NCI-H748 treated with DMSO at 0.1 percent for 48 hours (cell line): ENCODE data around the gene DDHD1.
A peak's percentile ranks its signal among the peaks of the same experiment; 100 is the strongest.
"Not testable (repeated sequence)": the region's sequence is repeated elsewhere in the genome, so short reads cannot be mapped to it uniquely, and the experiment has no call there.

ENCODE experiments used
- DNase-seq: peaks from one replicate; lab custom pipeline; 2025; lab: John Stamatoyannopoulos, UW

The DDHD1 gene

GRCh38 chr14:53152887-53153701 lies at the start of gene DDHD1:
Gene DDHD1 (minus strand): TSS chr14:53153323. CDS start chr14:53153098, 225 bp downstream.
- peak; percentile 34 for DNase-seq

DNA sequence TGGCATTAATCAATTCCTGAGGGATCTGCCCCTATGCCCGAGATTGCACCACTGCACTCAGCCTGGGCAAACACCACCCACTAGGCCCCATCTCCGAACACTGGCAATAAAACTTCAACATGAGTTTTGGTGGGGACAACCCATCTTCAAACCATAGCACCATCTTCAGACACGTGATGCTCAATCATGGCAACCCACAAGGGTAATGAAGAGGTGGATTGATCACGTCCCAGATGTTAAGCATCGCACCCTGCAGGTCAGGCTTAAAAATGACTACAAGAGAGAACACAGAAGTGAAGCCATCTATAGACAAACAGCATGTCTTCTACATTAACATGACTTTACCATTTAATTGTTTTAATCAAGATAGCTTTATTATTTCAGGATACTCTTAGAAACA lies 42.8 kb upstream of the DDHD1 start:
- no peak for DNase-seq

DNA sequence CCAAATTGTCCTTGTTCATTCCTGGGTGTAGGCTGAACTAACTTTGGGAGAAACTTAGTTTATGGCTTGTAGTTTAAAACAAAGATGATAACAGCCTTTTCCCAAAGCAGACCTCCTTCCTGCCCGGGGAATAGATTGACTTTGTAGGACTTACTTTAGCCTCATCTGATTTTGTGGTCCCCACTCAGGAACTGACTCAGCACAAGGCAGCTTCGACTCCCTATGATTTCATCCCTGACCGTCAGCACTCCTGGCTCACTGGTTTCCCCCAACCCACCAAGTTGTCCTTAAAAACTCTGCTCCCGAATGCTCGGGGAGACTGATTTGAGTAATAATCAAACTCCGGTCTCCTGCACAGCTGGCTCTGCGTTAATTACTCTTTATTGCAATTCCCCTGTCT lies 40.1 kb upstream of the DDHD1 start:
- no peak for DNase-seq

- DNase-seq: no peak
Measured at GRCh38 chr14:53192052-53192760, 39.1 kb upstream of the DDHD1 start.

DNA sequence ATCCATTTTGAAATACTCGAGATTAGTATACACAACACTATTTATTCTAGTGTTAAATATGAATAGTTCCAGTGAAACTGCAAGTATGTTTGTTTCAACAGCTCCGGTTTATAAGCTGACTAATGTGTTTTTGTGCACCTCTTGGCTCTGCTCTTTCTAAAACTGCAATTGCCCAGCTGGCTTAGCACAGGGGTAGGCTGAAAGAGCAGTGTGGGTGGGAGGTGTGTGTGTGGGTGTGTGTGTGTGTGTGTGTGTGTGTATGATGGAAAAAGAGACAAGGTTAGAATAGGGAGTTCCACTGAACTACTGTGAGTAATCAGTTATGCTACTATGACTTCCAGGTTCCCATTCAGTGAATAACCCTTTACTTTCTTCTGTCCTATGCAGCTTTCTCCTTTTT lies 37.8 kb upstream of the DDHD1 start:
- DNase-seq: no peak

GRCh38 chr14:53187921-53188463 lies 34.9 kb upstream of the DDHD1 start:
- no peak for DNase-seq

DNA sequence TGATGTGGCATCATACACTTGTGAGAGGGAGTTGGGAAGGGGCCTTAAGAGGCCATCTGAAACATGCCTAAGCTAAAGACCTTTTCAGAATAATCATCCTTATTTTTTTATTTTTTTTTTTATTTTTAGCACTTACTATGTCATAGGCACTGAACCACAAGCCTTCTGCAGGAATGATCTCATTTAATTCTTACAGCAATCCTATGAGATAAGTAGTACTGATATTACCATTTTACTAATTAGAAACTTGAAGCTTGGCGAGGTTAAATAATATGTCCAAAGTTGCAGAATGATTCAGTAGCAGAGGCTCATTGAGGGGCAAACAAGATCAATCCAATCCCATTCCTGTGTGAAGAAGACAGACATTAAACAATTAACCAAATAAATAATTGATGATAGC lies 33.4 kb upstream of the DDHD1 start:
- DNase-seq: no peak

GRCh38 chr14:53183611-53184010 lies 30.5 kb upstream of the DDHD1 start:
- no peak for DNase-seq

DNA sequence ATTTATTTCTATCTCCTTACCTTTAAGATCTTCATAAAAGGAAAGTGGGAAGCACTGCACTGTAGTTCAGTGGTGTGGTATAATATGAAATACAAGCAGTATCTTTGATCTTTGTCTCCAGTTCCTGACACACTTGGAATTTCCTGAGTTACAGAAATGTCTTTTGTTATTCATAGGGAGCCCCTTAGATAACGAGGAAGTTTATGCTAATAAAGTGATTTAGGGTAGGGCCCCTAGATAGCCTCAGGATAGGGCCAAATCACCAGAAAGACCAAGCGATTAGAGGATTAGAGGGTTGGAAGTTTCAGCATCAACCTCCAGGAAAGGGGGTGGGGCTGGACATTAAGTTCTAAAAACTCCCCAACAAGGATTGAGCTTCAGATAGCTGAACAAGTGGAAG lies 29.9 kb upstream of the DDHD1 start:
- no peak for DNase-seq

GRCh38 chr14:53181463-53182081 lies 28.4 kb upstream of the DDHD1 start:
- not testable (repeated sequence) for DNase-seq

DNA sequence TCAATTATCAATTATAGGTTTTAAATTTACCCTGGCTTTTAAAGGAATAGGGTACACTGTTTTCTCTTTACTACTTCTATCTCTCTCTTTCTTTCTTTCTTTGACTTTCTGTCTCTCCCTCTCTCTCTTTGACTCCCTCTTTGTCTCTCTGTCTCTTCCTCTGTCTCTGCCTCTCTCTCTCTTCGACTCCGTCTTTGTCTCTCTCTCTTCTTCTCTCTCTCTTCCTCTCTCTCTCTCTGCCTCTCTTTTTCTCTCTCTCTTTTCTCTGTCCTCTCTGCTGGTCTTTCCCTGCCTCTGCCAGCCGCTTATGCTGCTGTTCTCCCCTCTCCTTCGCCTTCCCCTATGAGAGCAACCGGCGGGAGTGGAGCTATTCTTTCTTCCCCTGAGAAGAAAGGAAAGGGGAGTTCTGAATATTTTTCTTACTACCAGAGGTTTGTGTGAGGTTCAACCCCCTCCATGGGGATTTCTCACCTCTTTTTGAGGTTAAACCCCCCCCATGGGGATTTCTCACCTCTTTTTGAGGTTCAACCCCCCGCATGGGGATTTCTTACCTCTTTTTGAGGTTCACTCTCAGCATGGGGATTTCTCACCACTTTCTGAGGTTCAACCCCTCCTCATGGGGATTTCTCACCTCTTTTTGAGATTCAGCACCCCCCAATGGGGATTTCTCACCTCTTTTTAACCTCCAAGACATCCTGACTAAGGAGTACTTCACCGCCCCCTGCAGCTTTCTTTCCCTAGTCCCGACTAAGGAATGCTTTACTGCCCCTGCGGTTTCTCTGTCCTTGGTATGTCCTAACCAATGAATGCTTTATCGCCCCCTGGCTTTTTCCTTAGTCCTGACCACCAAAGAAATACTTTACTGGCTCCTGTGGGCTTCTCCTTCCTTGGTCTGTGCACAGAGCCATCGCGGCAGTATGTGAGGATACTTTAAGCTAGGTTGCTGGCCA lies 27.4 kb upstream of the DDHD1 start:
- DNase-seq: no peak

DNA sequence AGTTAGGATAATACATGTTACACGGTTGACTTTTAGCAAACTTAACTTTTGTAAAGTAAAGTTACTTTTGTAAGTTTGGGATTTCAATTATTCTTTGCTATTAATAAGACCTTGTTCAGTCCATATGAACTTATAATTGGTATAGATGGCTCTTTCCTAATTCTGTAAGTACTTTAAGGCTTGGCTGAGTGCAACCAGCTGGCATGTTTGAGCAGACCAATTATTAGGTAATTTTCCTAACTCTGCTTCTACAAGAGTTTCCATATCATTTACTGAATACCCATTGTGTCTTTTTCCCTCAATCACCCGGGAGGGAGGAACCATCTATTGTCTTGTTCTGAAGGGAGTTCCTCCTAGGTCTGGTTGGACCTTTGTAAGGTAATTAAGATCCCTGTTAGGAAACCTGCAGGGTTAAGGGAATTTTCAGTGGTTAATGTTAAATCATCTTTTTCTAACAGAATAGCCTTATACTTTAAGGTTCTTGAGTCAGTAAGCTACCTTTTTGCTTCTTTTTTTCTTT lies 26.4 kb upstream of the DDHD1 start:
- DNase-seq: peak; percentile 49

DNA sequence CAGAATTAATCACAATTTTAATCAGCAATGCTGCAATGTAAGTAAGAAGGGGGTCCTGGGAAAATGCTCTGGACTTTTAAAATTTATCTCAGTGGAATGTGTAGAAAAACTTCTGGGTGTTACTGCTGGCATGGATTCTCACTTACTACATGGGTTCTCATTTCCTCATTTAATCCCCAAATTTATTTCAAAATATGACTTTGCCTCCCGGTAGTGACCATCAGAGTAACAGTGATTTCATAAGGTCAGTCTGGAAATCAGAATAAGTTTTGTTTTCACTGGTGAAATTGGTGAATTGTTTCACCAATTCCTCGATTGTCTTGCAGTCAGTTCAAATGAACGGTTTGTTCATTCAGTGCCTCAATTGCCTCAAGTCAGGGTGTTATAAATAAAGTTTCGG lies 22.3 kb upstream of the DDHD1 start:
- DNase-seq: no peak

DNA sequence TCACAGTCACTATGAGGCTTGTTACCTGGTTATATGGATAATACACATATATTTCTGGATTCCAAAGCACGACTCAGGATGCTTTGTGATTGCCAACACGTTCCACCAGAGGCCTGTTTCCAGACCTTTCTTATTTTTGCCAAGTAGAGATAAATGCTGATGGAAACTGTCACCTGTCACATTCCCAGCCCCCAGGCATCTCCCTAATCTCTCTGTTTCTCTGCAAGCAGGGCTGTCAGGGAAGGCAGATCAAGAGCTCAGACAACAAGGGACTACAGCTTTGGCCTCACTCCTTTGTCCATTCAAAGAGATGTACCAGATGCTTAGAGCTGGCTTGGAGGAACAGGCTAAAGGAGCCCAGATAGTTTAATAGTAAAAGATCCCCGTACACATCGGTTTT lies 21.8 kb upstream of the DDHD1 start:
- no peak for DNase-seq

DNA sequence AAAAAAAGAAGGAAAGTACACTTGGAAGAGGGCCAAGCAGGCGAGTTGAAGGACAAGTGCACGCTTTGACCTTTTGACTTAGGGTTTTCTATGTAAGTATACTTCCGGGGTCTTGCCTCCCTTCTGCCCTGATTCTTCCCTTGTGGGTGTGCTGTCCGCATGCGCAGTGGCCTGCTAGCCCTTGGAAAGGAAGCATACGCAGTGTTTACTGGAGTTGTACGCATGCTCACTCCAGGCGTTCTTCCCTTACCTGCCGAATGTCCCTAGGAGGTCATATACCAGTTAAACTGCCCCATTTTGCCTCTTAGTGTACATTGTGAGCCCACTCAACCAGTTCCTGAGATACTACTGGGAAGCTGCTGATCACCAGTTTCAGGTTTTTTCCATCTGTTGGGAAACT lies 15.7 kb upstream of the DDHD1 start:
- DNase-seq: no peak

DNA sequence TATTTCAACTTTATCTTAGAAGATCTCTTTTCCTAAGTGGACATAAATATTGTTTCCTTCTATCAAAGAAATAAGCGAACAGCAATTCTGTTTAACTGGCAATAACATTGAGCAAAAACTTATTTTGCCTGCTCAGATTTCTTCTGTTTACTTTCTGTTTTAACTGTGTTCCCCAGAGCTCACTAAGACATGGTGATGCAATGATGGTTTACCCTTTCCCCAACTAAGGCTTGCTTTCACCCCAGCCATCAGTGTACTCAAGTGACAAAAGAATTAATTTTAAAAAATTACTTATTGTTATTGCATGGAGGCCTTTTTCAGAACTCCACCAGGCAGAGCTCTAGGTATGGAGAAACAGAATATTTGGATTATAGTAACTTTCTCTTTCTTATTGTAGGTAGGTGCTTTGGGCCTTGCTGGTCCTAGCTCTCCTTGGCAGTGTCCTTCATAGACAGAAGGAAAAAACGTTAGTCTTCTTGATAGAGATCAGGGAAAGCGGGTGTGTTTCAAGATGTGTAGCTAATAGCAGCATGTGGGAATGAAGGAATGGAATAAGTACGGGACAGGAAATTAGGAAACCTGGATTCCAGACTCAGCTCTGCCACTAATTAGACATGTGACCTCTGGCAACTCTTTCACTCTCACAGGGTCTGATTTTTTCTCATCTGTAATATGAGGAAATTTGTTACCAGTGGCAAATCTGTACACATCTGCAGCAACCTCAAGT lies 14.6 kb upstream of the DDHD1 start:
- no peak for DNase-seq

- DNase-seq: no peak
Measured at GRCh38 chr14:53161758-53162435, 8.8 kb upstream of the DDHD1 start.

- peak; percentile 71 for DNase-seq
Measured at GRCh38 chr14:53156238-53156637, 3.1 kb upstream of the DDHD1 start.

DNA sequence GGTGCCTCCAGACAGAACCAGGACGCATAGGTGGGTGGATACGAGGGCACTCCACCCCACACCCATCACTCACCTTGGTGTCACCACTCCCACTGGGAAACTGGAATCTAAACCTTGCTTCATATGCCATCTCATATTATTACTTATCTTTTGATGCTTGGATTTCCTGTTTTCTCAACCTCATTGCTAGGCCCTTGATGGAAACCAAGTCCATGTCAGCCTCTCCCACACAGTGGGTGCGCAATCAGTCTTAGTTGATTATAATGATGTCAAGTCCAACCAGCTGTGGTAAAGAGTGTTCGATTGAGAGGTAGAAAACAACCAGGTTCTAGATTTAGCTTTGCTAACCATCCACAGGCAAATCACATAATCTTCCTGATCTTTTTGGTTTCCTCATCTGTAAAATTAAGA lies 584 bp upstream of the DDHD1 start:
- DNase-seq: no peak
